HepG2 (cell line): Measurements from ENCODE around the gene MEPCE. TPM values are rescaled to one million over a fixed set of nuclear protein-coding genes. Genes with fewer than 3 reads are reported as not detected.

Experiments used
- CREM ChIP-seq, 2 experiments: sonication (generic) in 1 of 2; formaldehyde crosslinking in 1 of 2; IDR thresholded peaks; 2 replicates each; pipeline versions ENCODE4 v1.4.0 to v1.6.1; 2016 to 2020; ENCODE audit warnings: antibody characterized with exemption in 1 of 2, mild to moderate bottlenecking in 1 of 2, missing genetic modification reagents in 1 of 2
- FOXK2 ChIP-seq: fragments of 450-650 bp; IDR thresholded peaks from 2 replicates; pipeline ENCODE4 v1.6.1; 2016
- JDP2 ChIP-seq: sonication (generic); formaldehyde crosslinking; IDR thresholded peaks from 2 replicates; pipeline ENCODE4 v1.8.1; 2022; ENCODE audit warnings: missing genetic modification reagents, borderline replicate concordance
- KAT8 ChIP-seq: IDR thresholded peaks from 2 replicates; pipeline ENCODE4 v1.6.1; 2016; ENCODE audit warnings: missing genetic modification reagents, missing compliant biosample characterization
- MBNL3 ChIP-seq: fragments of 250-450 bp; sonication (Bioruptor Pico); conservative IDR thresholded peaks from 2 replicates; pipeline ENCODE4 v1.8.0; 2022; ENCODE audit warnings: mild to moderate bottlenecking, inconsistent platforms
- NFATC3 ChIP-seq: sonication (generic); formaldehyde crosslinking; IDR thresholded peaks from 2 replicates; pipeline ENCODE4 v1.5.1; 2020; ENCODE audit warnings: mild to moderate bottlenecking, missing genetic modification reagents
- REPIN1 ChIP-seq: sonication (generic); formaldehyde crosslinking; IDR thresholded peaks from 2 replicates; pipeline ENCODE4 v1.8.0; 2022; ENCODE audit warnings: missing genetic modification reagents, low read depth, mild to moderate bottlenecking, borderline replicate concordance
- SOX13 ChIP-seq, 3 experiments: fragments of 450-650 bp in 1 of 3; sonication (generic) in 1 of 3; formaldehyde crosslinking in 1 of 3; IDR thresholded peaks in 2 of 3; conservative IDR thresholded peaks in 1 of 3; 2 replicates each; pipeline versions ENCODE4 v1.5.0 to v1.6.1; 2016 to 2020; ENCODE audit warnings: antibody characterized with exemption in 1 of 3, mild to moderate bottlenecking in 1 of 3, missing compliant biosample characterization in 1 of 3, missing genetic modification reagents in 1 of 3, moderate library complexity in 1 of 3
- TBL1XR1 ChIP-seq: fragments of 150-350 bp; IDR thresholded peaks from 2 replicates; pipeline ENCODE4 v1.6.1; 2014; ENCODE audit warnings: borderline replicate concordance, low read length; ENCODE audit not compliant: partially characterized antibody
- YEATS2 ChIP-seq: sonication (generic); formaldehyde crosslinking; IDR thresholded peaks from 2 replicates; pipeline ENCODE4 v1.4.0; 2020; ENCODE audit warnings: missing genetic modification reagents, borderline replicate concordance
- ZFP62 ChIP-seq: sonication (generic); formaldehyde crosslinking; IDR thresholded peaks from 2 replicates; pipeline ENCODE4 v1.4.0; 2020; ENCODE audit warnings: missing genetic modification reagents
- ZFP90 ChIP-seq: sonication (generic); formaldehyde crosslinking; IDR thresholded peaks from 2 replicates; pipeline ENCODE4 v1.8.0; 2022; ENCODE audit warnings: missing genetic modification reagents, mild to moderate bottlenecking, inconsistent platforms, borderline replicate concordance
- ZMYM2 ChIP-seq: sonication (generic); formaldehyde crosslinking; IDR thresholded peaks from 2 replicates; pipeline ENCODE4 v1.8.0; 2022; ENCODE audit warnings: mild to moderate bottlenecking, missing genetic modification reagents
- ZNF263 ChIP-seq: sonication (generic); formaldehyde crosslinking; IDR thresholded peaks from 2 replicates; pipeline ENCODE4 v1.4.0; 2020; ENCODE audit warnings: missing genetic modification reagents
- ZNF431 ChIP-seq: sonication (generic); formaldehyde crosslinking; IDR thresholded peaks from 2 replicates; pipeline ENCODE4 v1.9.0; 2022; ENCODE audit warnings: missing genetic modification reagents, low read depth, mild to moderate bottlenecking, borderline replicate concordance
- polyA plus RNA-seq, 8 experiments: library from polyadenylated mRNA; depleted of rRNA in 3 of 8; stranded (reverse) in 7 of 8; unstranded in 1 of 8; fragments of >200 nt; fragmentation: Illumina TruSeq in 4 of 8; extraction: Trizol in 4 of 8; gene quantifications; 2 replicates each; pipeline versions ENCODE4 v1.2.1 to v1.2.3, GENCODE V29; 2011 to 2016; ENCODE audit warnings: low read depth in 4 of 8, missing spikeins in 1 of 8, mixed read lengths in 1 of 8; ENCODE audit not compliant: insufficient read depth in 1 of 8
- total RNA-seq, 5 experiments: library from RNA; depleted of rRNA; stranded (reverse); fragments of >200 nt; fragmentation: Illumina TruSeq; extraction: Trizol; gene quantifications; 2 replicates each; pipeline ENCODE4 v1.2.3, GENCODE V29; 2016; ENCODE audit warnings: low read depth in 1 of 5
- TF ChIP-seq, protein P1 (sequence below): sonication (generic); formaldehyde crosslinking; IDR thresholded peaks from 2 replicates; pipeline ENCODE4 v1.9.0; 2021; ENCODE audit warnings: mild to moderate bottlenecking, missing genetic modification reagents
- TF ChIP-seq, protein P2 (sequence below): sonication (generic); formaldehyde crosslinking; IDR thresholded peaks from 2 replicates; pipeline ENCODE4 v1.4.0; 2020; ENCODE audit warnings: missing genetic modification reagents, borderline replicate concordance
- TF ChIP-seq, protein P3 (sequence below): sonication (generic); formaldehyde crosslinking; IDR thresholded peaks from 2 replicates; pipeline ENCODE4 v1.4.0; 2020; ENCODE audit warnings: missing genetic modification reagents

The MEPCE gene
- total and polyA plus RNA-seq, 2 of the 13 experiments (the other 11 are each of a cell fraction or from before 2014, with no cell fraction given), result 12.3 to 26.0 TPM

DNA sequence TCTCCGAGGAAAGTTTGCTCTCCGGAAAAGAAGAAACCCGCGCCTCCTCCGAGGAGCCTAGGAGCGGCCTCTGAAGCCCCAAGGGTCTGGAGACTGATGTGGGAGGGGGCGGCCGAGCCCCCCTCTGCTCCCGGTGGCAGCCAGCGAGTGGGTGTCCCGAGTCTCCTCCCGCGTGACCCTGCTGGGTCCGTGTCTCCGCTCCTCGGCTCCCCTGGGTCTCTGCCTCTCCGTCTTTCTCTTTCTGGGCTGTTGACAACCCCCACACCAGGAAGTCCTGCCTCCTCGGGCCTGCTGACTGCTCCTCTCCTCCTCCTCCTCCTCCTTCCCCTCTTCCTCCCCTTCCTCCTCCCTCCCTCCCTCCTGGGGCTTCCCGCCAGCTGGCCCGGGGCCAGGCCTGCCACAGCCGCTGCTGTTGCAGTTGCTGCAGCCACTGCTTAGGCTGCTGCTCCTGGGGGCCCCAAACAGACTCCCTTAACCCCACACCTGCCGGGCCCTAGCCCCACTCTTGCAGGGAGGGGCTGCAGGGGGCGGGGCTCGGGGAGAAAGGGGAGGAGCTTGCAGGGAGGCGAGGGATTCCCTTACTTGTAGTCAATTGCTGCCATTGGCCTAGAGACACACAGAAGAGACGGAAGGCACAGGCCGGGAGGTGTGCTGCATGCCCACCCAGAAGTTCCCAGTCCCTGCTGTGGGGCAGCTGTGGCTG is 49.5 kb downstream of the MEPCE start, which contains the start of gene TSC22D4 (continued):
- TF ChIP-seq ZFP62 (CRISPR knock-in tag) (no peak), YEATS2 (CRISPR knock-in tag) (peak; percentile 23; the same call in 1 of the 2 replicates), ZNF263 (CRISPR knock-in tag) (peak; percentile 100), JDP2 (no peak), KAT8 (CRISPR knock-in tag) (no peak; the same call in none of the 2 replicates), SOX13 (IDR thresholded peaks at IDR 0.05) (no peak), SOX13 (CRISPR knock-in tag; conservative IDR thresholded peaks at IDR 0.05 in 1 of 2, IDR thresholded peaks at IDR 0.05 in 1 of 2) (no peak), ZMYM2 (CRISPR knock-in tag) (no peak), ZNF431 (CRISPR knock-in tag) (no peak), FOXK2 (peak; percentile 46; the same call in 1 of the 2 replicates), NFATC3 (CRISPR knock-in tag) (0 out of 2 replicates have a peak, but pooled peaks have one; percentile 33), ZFP90 (CRISPR knock-in tag) (0 out of 2 replicates have a peak, but pooled peaks have one; percentile 69), CREM (IDR thresholded peaks at IDR 0.05) (no peak), CREM (CRISPR knock-in tag; IDR thresholded peaks at IDR 0.05) (no peak), MBNL3 (no peak), REPIN1 (CRISPR knock-in tag) (no peak), TBL1XR1 (no peak)
- TF ChIP-seq, protein P1, sequence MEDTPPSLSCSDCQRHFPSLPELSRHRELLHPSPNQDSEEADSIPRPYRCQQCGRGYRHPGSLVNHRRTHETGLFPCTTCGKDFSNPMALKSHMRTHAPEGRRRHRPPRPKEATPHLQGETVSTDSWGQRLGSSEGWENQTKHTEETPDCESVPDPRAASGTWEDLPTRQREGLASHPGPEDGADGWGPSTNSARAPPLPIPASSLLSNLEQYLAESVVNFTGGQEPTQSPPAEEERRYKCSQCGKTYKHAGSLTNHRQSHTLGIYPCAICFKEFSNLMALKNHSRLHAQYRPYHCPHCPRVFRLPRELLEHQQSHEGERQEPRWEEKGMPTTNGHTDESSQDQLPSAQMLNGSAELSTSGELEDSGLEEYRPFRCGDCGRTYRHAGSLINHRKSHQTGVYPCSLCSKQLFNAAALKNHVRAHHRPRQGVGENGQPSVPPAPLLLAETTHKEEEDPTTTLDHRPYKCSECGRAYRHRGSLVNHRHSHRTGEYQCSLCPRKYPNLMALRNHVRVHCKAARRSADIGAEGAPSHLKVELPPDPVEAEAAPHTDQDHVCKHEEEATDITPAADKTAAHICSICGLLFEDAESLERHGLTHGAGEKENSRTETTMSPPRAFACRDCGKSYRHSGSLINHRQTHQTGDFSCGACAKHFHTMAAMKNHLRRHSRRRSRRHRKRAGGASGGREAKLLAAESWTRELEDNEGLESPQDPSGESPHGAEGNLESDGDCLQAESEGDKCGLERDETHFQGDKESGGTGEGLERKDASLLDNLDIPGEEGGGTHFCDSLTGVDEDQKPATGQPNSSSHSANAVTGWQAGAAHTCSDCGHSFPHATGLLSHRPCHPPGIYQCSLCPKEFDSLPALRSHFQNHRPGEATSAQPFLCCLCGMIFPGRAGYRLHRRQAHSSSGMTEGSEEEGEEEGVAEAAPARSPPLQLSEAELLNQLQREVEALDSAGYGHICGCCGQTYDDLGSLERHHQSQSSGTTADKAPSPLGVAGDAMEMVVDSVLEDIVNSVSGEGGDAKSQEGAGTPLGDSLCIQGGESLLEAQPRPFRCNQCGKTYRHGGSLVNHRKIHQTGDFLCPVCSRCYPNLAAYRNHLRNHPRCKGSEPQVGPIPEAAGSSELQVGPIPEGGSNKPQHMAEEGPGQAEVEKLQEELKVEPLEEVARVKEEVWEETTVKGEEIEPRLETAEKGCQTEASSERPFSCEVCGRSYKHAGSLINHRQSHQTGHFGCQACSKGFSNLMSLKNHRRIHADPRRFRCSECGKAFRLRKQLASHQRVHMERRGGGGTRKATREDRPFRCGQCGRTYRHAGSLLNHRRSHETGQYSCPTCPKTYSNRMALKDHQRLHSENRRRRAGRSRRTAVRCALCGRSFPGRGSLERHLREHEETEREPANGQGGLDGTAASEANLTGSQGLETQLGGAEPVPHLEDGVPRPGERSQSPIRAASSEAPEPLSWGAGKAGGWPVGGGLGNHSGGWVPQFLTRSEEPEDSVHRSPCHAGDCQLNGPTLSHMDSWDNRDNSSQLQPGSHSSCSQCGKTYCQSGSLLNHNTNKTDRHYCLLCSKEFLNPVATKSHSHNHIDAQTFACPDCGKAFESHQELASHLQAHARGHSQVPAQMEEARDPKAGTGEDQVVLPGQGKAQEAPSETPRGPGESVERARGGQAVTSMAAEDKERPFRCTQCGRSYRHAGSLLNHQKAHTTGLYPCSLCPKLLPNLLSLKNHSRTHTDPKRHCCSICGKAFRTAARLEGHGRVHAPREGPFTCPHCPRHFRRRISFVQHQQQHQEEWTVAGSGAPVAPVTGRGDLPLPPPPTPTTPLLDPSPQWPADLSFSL, result no peak
- TF ChIP-seq, protein P2, sequence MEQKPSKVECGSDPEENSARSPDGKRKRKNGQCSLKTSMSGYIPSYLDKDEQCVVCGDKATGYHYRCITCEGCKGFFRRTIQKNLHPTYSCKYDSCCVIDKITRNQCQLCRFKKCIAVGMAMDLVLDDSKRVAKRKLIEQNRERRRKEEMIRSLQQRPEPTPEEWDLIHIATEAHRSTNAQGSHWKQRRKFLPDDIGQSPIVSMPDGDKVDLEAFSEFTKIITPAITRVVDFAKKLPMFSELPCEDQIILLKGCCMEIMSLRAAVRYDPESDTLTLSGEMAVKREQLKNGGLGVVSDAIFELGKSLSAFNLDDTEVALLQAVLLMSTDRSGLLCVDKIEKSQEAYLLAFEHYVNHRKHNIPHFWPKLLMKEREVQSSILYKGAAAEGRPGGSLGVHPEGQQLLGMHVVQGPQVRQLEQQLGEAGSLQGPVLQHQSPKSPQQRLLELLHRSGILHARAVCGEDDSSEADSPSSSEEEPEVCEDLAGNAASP (CRISPR knock-in tag), result no peak
- TF ChIP-seq, protein P3, sequence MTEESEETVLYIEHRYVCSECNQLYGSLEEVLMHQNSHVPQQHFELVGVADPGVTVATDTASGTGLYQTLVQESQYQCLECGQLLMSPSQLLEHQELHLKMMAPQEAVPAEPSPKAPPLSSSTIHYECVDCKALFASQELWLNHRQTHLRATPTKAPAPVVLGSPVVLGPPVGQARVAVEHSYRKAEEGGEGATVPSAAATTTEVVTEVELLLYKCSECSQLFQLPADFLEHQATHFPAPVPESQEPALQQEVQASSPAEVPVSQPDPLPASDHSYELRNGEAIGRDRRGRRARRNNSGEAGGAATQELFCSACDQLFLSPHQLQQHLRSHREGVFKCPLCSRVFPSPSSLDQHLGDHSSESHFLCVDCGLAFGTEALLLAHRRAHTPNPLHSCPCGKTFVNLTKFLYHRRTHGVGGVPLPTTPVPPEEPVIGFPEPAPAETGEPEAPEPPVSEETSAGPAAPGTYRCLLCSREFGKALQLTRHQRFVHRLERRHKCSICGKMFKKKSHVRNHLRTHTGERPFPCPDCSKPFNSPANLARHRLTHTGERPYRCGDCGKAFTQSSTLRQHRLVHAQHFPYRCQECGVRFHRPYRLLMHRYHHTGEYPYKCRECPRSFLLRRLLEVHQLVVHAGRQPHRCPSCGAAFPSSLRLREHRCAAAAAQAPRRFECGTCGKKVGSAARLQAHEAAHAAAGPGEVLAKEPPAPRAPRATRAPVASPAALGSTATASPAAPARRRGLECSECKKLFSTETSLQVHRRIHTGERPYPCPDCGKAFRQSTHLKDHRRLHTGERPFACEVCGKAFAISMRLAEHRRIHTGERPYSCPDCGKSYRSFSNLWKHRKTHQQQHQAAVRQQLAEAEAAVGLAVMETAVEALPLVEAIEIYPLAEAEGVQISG (CRISPR knock-in tag), result no peak
